Activated CD4-positive, alpha-beta T cell treated with anti-CD3 and anti-CD28 coated beads, Interleukin-2, Interleukin-6, amounts not matched to agents 100 ng/mL and 50 ng/mL, durations not matched to agents 16 hours and 8 hours (primary cell): ENCODE data around the gene ADAMTS1.

Experiments
- DNase-seq: peaks from one replicate; pipeline ENCODE4 v3.0.0-alpha.2; 2020

The ADAMTS1 gene

GRCh38 chr21:26811482-26811881 is 33.7 kb downstream of the ADAMTS1 start:
- no peak for DNase-seq

- no peak for DNase-seq
These were observed 34.4 kb downstream of the ADAMTS1 start for GRCh38 chr21:26810676-26811415.

- no peak for DNase-seq
These were observed 34.9 kb downstream of the ADAMTS1 start for GRCh38 chr21:26810266-26810665.

GRCh38 chr21:26809745-26810144 is 35.5 kb downstream of the ADAMTS1 start:
- no peak for DNase-seq

GRCh38 chr21:26806801-26807295 is 38.4 kb downstream of the ADAMTS1 start:
- DNase-seq = no peak

GRCh38 chr21:26804895-26805609 is 40.2 kb downstream of the ADAMTS1 start:
- no peak for DNase-seq

- DNase-seq = no peak
These were observed 43.7 kb downstream of the ADAMTS1 start for GRCh38 chr21:26801498-26801897.

GRCh38 chr21:26800970-26801431 is 44.2 kb downstream of the ADAMTS1 start:
- DNase-seq = no peak

GRCh38 chr21:26800455-26800854 is 44.8 kb downstream of the ADAMTS1 start:
- DNase-seq = no peak

- no peak for DNase-seq
These were observed 45.2 kb downstream of the ADAMTS1 start for GRCh38 chr21:26800001-26800400.

GRCh38 chr21:26798856-26799751 is 46.1 kb downstream of the ADAMTS1 start:
- DNase-seq = no peak

GRCh38 chr21:26797878-26798456 is 47.2 kb downstream of the ADAMTS1 start:
- no peak for DNase-seq

- DNase-seq = no peak
These were observed 49.3 kb downstream of the ADAMTS1 start for GRCh38 chr21:26795866-26796329.

GRCh38 chr21:26795412-26795805 is 49.8 kb downstream of the ADAMTS1 start:
- no peak for DNase-seq

GRCh38 chr21:26794597-26795411 is 50.4 kb downstream of the ADAMTS1 start:
- no peak for DNase-seq

GRCh38 chr21:26790296-26790695 is 54.9 kb downstream of the ADAMTS1 start:
- no peak for DNase-seq

- no peak for DNase-seq
These were observed 56.4 kb downstream of the ADAMTS1 start for GRCh38 chr21:26788790-26789189.
